ENCODE data around the gene PRPSAP2. TPM values are rescaled to one million over a fixed set of nuclear protein-coding genes. Genes with fewer than 3 reads are reported as not detected.
"Not testable (repeated sequence)": the region's sequence is repeated elsewhere in the genome, so short reads cannot be mapped to it uniquely, and the experiment has no call there.

PRPSAP2 gene
- total and polyA plus RNA-seq, 2 donors: 48.2 to 56.7 TPM

- Histone ChIP-seq H3K27ac (ENCODE audit: low read depth in 1 of 2, low read length in 1 of 2) (no peak overlapping the region), H3K4me1 (ENCODE audit: control insufficient read depth in 2 of 2, insufficient read depth in 2 of 2, low read length in 2 of 2) (peaks cover 6 to 19% of the 10 kb centered on the region in 2 donors), H3K27me3 (ENCODE audit: control insufficient read depth in 2 of 2, insufficient read depth in 1 of 2, low read length in 1 of 2) (no peaks in the 10 kb centered on the region), H3K9me3 (ENCODE audit: control insufficient read depth in 2 of 2, insufficient read depth in 1 of 2, low read length in 1 of 2) (no peaks in the 10 kb centered on the region), H3K36me3 (ENCODE audit: control insufficient read depth in 2 of 2, insufficient read depth in 2 of 2, low read length in 1 of 2) (no peaks in the 10 kb centered on the region), H3K4me3 (ENCODE audit: low read length in 2 of 2) (no peak overlapping the region)
- WGBS: 93% methylated on average over 7 of the region's 7 CpGs
- no peak for DNase-seq (ENCODE audit: low read depth in 6 of 9, low spot score in 9 of 9)
These were observed 3.0 kb upstream of the PRPSAP2 start for GRCh38 chr17:18854956-18855355.

DNA sequence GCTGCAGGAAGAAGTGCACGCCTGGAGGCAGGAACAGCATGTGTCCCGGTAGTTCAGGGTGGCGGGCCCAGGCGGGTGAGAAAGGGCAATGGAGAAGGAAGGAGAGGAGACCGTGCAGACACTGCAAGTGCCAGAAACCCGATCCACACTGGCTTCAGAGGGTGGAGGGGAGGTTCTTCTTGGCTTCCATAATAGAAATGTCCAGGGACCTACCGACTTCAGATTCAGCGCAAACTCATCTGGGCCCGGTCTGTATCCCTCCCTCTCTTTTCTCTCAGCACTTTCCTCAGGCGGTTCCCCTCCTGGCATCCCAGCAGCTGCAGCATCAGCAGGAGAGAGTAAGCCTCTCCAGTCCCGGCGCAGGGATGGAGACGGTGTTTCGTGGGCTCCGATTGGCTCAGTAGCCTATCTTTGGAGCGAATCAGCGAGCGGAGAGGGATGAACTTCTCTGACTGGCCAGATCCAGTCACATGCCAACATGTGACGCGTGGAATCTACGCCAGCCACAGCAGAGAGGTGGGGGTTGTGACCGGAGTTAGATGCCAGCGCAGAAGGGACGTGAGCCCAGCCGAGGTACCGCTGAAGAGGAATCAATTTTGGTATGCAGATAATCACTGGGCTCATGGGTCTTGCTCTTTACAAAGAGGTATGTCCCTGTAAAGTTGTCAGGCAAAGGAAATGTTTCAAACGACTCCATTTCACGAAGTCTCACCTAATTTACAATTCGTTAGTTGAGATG lies 1.9 kb upstream of the PRPSAP2 start:
- peaks cover 6 to 19% of the 10 kb centered on the region in 2 donors for H3K4me1 ChIP-seq (ENCODE audit: control insufficient read depth in 2 of 2, insufficient read depth in 2 of 2, low read length in 2 of 2)
- no peaks in the 10 kb centered on the region for H3K9me3 ChIP-seq (ENCODE audit: control insufficient read depth in 2 of 2, insufficient read depth in 1 of 2, low read length in 1 of 2)
- H3K4me3 ChIP-seq (ENCODE audit: low read length in 2 of 2): peak overlapping the region; percentile 60 to 83
- peak overlapping the region; percentile 87 to 89 for H3K27ac ChIP-seq (ENCODE audit: low read depth in 1 of 2, low read length in 1 of 2)
- H3K36me3 ChIP-seq (ENCODE audit: control insufficient read depth in 2 of 2, insufficient read depth in 2 of 2, low read length in 1 of 2): no peaks in the 10 kb centered on the region
- WGBS: under 1% methylated on average over 29 of the region's 29 CpGs
- H3K27me3 ChIP-seq (ENCODE audit: control insufficient read depth in 2 of 2, insufficient read depth in 1 of 2, low read length in 1 of 2): no peaks in the 10 kb centered on the region
- peak; percentile 77 to 96 (median 89) for DNase-seq (ENCODE audit: low read depth in 6 of 9, low spot score in 9 of 9)

GRCh38 chr17:18856570-18856915 lies 1.4 kb upstream of the PRPSAP2 start:
- peaks cover 6 to 19% of the 10 kb centered on the region in 2 donors for H3K4me1 ChIP-seq (ENCODE audit: control insufficient read depth in 2 of 2, insufficient read depth in 2 of 2, low read length in 2 of 2)
- no peaks in the 10 kb centered on the region for H3K9me3 ChIP-seq (ENCODE audit: control insufficient read depth in 2 of 2, insufficient read depth in 1 of 2, low read length in 1 of 2)
- DNase-seq (ENCODE audit: low read depth in 6 of 9, low spot score in 9 of 9): no peak
- H3K4me3 ChIP-seq (ENCODE audit: low read length in 2 of 2): peak overlapping the region; percentile 60 to 83
- no peaks in the 10 kb centered on the region for H3K27me3 ChIP-seq (ENCODE audit: control insufficient read depth in 2 of 2, insufficient read depth in 1 of 2, low read length in 1 of 2)
- peak overlapping the region; percentile 87 to 89 for H3K27ac ChIP-seq (ENCODE audit: low read depth in 1 of 2, low read length in 1 of 2)
- WGBS: 11% methylated on average over 7 of the region's 7 CpGs
- no peaks in the 10 kb centered on the region for H3K36me3 ChIP-seq (ENCODE audit: control insufficient read depth in 2 of 2, insufficient read depth in 2 of 2, low read length in 1 of 2)

- Histone ChIP-seq H3K4me3 (ENCODE audit: low read length in 2 of 2) (peak overlapping the region; percentile 82 to 97), H3K9me3 (ENCODE audit: control insufficient read depth in 2 of 2, insufficient read depth in 1 of 2, low read length in 1 of 2) (no peaks in the 10 kb centered on the region), H3K36me3 (ENCODE audit: control insufficient read depth in 2 of 2, insufficient read depth in 2 of 2, low read length in 1 of 2) (no peaks in the 10 kb centered on the region), H3K27me3 (ENCODE audit: control insufficient read depth in 2 of 2, insufficient read depth in 1 of 2, low read length in 1 of 2) (no peaks in the 10 kb centered on the region), H3K27ac (ENCODE audit: low read depth in 1 of 2, low read length in 1 of 2) (peak overlapping the region; percentile 76 to 94), H3K4me1 (ENCODE audit: control insufficient read depth in 2 of 2, insufficient read depth in 2 of 2, low read length in 2 of 2) (peaks cover 6 to 19% of the 10 kb centered on the region in 2 donors)
- 31% methylated on average over 12 of the region's 12 CpGs for WGBS
- peak in 2 of 9 donors; percentile 8 to 41 for DNase-seq (ENCODE audit: low read depth in 6 of 9, low spot score in 9 of 9)
These were observed 775 bp downstream of the PRPSAP2 start for GRCh38 chr17:18858567-18859245.

DNA sequence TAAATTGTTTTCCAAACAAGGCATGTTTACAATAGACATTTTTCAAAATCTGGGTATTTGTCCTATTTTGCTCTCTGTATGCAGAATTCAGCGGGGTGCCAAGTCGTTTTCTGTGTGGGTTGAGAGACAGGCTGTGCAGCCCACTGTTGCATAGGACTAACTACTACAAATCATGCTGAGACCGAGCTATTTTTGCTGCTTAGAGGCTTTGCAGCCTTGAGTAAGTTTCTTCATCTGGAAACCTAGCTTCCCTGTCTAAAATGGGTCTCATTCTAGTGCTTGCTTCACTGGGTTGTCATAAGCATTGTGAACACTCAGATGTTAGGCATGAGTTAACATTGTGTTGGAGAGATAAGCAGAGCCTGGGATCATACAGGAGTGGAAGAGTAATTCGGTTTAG lies 1.3 kb downstream of the PRPSAP2 start:
- WGBS: 82% methylated on average over 4 of the region's 4 CpGs
- no peaks in the 10 kb centered on the region for H3K9me3 ChIP-seq (ENCODE audit: control insufficient read depth in 2 of 2, insufficient read depth in 1 of 2, low read length in 1 of 2)
- peak overlapping the region in 1 of 2 donors; percentile 82 for H3K4me3 ChIP-seq (ENCODE audit: low read length in 2 of 2)
- H3K27ac ChIP-seq (ENCODE audit: low read depth in 1 of 2, low read length in 1 of 2): no peak overlapping the region
- H3K36me3 ChIP-seq (ENCODE audit: control insufficient read depth in 2 of 2, insufficient read depth in 2 of 2, low read length in 1 of 2): no peaks in the 10 kb centered on the region
- H3K4me1 ChIP-seq (ENCODE audit: control insufficient read depth in 2 of 2, insufficient read depth in 2 of 2, low read length in 2 of 2): peaks cover 6 to 19% of the 10 kb centered on the region in 2 donors
- peak in 1 of 9 donors; percentile 11 for DNase-seq (ENCODE audit: low read depth in 6 of 9, low spot score in 9 of 9)
- H3K27me3 ChIP-seq (ENCODE audit: control insufficient read depth in 2 of 2, insufficient read depth in 1 of 2, low read length in 1 of 2): no peaks in the 10 kb centered on the region

- Histone ChIP-seq H3K36me3 (ENCODE audit: control insufficient read depth in 2 of 2, insufficient read depth in 2 of 2, low read length in 1 of 2) (peaks cover 0 to 5% of the 10 kb centered on the region in 2 donors), H3K27ac (ENCODE audit: low read depth in 1 of 2, low read length in 1 of 2) (no peak overlapping the region), H3K27me3 (ENCODE audit: control insufficient read depth in 2 of 2, insufficient read depth in 1 of 2, low read length in 1 of 2) (no peaks in the 10 kb centered on the region), H3K4me3 (ENCODE audit: low read length in 2 of 2) (no peak overlapping the region), H3K4me1 (ENCODE audit: control insufficient read depth in 2 of 2, insufficient read depth in 2 of 2, low read length in 2 of 2) (peaks cover 5 to 16% of the 10 kb centered on the region in 2 donors), H3K9me3 (ENCODE audit: control insufficient read depth in 2 of 2, insufficient read depth in 1 of 2, low read length in 1 of 2) (no peaks in the 10 kb centered on the region)
- peak in 1 of 9 donors; percentile 15 for DNase-seq (ENCODE audit: low read depth in 6 of 9, low spot score in 9 of 9)
- WGBS: 95% methylated on average over 9 of the region's 9 CpGs
These were observed 2.4 kb downstream of the PRPSAP2 start for GRCh38 chr17:18860161-18860972.

DNA sequence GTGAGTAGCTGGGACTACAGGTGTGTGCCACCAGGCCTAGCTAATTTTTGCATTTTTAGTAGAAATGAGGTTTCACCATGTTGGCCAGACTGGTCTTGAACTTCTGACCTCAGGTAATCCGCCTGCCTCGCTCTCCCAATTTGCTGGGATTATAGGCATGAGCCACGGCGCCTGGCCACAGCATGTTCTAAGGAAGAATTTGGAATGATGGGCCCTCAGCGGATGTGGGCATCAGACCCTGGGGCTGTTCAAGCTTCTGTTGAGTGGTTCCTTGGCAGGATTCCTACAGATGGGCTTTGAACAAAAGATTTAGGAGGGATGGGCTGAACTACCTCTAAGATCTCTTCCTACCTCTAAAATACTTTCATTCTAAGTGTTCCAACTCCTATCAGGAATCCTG lies 4.1 kb downstream of the PRPSAP2 start:
- no peak overlapping the region for H3K4me3 ChIP-seq (ENCODE audit: low read length in 2 of 2)
- H3K27me3 ChIP-seq (ENCODE audit: control insufficient read depth in 2 of 2, insufficient read depth in 1 of 2, low read length in 1 of 2): no peaks in the 10 kb centered on the region
- H3K36me3 ChIP-seq (ENCODE audit: control insufficient read depth in 2 of 2, insufficient read depth in 2 of 2, low read length in 1 of 2): peaks cover 5 to 9% of the 10 kb centered on the region in 2 donors
- H3K27ac ChIP-seq (ENCODE audit: low read depth in 1 of 2, low read length in 1 of 2): no peak overlapping the region
- H3K4me1 ChIP-seq (ENCODE audit: control insufficient read depth in 2 of 2, insufficient read depth in 2 of 2, low read length in 2 of 2): peaks cover 2 to 8% of the 10 kb centered on the region in 2 donors
- WGBS: 91% methylated on average over 5 of the region's 5 CpGs
- no peak for DNase-seq (ENCODE audit: low read depth in 6 of 9, low spot score in 9 of 9)
- H3K9me3 ChIP-seq (ENCODE audit: control insufficient read depth in 2 of 2, insufficient read depth in 1 of 2, low read length in 1 of 2): no peaks in the 10 kb centered on the region

DNA sequence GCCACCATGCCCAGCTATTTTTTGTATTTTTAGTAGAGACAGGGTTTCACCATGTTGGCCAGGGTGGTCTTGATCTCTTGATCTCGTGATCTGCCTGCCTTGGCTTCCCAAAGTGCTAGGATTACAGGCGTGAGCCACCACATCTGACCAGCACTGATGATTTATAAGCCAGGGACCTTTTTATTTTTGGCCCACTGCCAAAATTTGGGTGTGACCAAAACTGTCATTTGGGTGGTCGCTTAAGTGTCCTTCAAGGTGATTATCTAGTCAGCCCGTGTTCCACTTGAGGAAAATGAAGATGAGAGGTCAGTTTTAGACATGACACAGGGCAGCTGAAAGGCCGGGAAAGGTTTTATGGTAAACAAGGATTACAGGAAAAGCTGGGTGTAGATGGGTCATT lies 7.1 kb downstream of the PRPSAP2 start:
- H3K4me3 ChIP-seq (ENCODE audit: low read length in 2 of 2): not testable (repeated sequence)

More for the DNA sequence above, 7.1 kb downstream of the PRPSAP2 start:
- peaks cover 24 to 32% of the 10 kb centered on the region in 2 donors for H3K36me3 ChIP-seq (ENCODE audit: control insufficient read depth in 2 of 2, insufficient read depth in 2 of 2, low read length in 1 of 2)
- not testable (repeated sequence) for H3K27ac ChIP-seq (ENCODE audit: low read depth in 1 of 2, low read length in 1 of 2); H3K27me3 ChIP-seq (ENCODE audit: control insufficient read depth in 2 of 2, insufficient read depth in 1 of 2, low read length in 1 of 2); DNase-seq (ENCODE audit: low read depth in 6 of 9, low spot score in 9 of 9); H3K9me3 ChIP-seq (ENCODE audit: control insufficient read depth in 2 of 2, insufficient read depth in 1 of 2, low read length in 1 of 2); H3K4me1 ChIP-seq (ENCODE audit: control insufficient read depth in 2 of 2, insufficient read depth in 2 of 2, low read length in 2 of 2)
- WGBS: 79% methylated on average over 5 of the region's 5 CpGs
